ENCODE data around the gene ZCCHC14. TPM values are rescaled to one million over a fixed set of nuclear protein-coding genes. Genes with fewer than 3 reads are reported as not detected.
"Not testable (repeated sequence)": the region's sequence is repeated elsewhere in the genome, so short reads cannot be mapped to it uniquely, and the experiment has no call there.

Gene ZCCHC14
- total RNA-seq, 1 donor from 2014 or later: 11.5 TPM

- peaks cover 0 to 3% (median 0%) of the 10 kb centered on the region in 3 donors for H3K27me3 ChIP-seq (ENCODE audit: control insufficient read depth in 3 of 3, insufficient read depth in 3 of 3, low read length in 3 of 3)
- H3K4me3 ChIP-seq (ENCODE audit: low read length in 3 of 3): no peak overlapping the region
- no peaks in the 10 kb centered on the region for H3K36me3 ChIP-seq (ENCODE audit: control insufficient read depth in 3 of 3, insufficient read depth in 3 of 3, low read length in 3 of 3)
- no peak overlapping the region for H3K9ac ChIP-seq (ENCODE audit: low read depth in 1 of 3, low read length in 3 of 3)
- no peaks in the 10 kb centered on the region for H3K4me1 ChIP-seq (ENCODE audit: control insufficient read depth in 3 of 3, insufficient read depth in 3 of 3, low read length in 3 of 3)
- peaks cover 0 to 4% (median 0%) of the 10 kb centered on the region in 3 donors for H3K9me3 ChIP-seq (ENCODE audit: control insufficient read depth in 3 of 3, low read length in 3 of 3)
- no peak overlapping the region for H3K27ac ChIP-seq (ENCODE audit: low read depth, low read length)
Measured at GRCh38 chr16:87526238-87526947, 33.6 kb upstream of the ZCCHC14 start.

GRCh38 chr16:87525352-87525751 is 32.5 kb upstream of the ZCCHC14 start:
- H3K4me1 ChIP-seq (ENCODE audit: control insufficient read depth in 3 of 3, insufficient read depth in 3 of 3, low read length in 3 of 3): no peaks in the 10 kb centered on the region
- no peak overlapping the region for H3K4me3 ChIP-seq (ENCODE audit: low read length in 3 of 3)
- no peak overlapping the region for H3K27ac ChIP-seq (ENCODE audit: low read depth, low read length)
- peaks cover 0 to 3% (median 0%) of the 10 kb centered on the region in 3 donors for H3K27me3 ChIP-seq (ENCODE audit: control insufficient read depth in 3 of 3, insufficient read depth in 3 of 3, low read length in 3 of 3)
- no peak overlapping the region for H3K9ac ChIP-seq (ENCODE audit: low read depth in 1 of 3, low read length in 3 of 3)
- H3K36me3 ChIP-seq (ENCODE audit: control insufficient read depth in 3 of 3, insufficient read depth in 3 of 3, low read length in 3 of 3): no peaks in the 10 kb centered on the region
- peaks cover 0 to 4% (median 0%) of the 10 kb centered on the region in 3 donors for H3K9me3 ChIP-seq (ENCODE audit: control insufficient read depth in 3 of 3, low read length in 3 of 3)

- Histone ChIP-seq H3K4me3 (ENCODE audit: low read length in 3 of 3) (no peak overlapping the region), H3K4me1 (ENCODE audit: control insufficient read depth in 3 of 3, insufficient read depth in 3 of 3, low read length in 3 of 3) (peaks cover 0 to under 1% (median 0%) of the 10 kb centered on the region in 3 donors), H3K27ac (ENCODE audit: low read depth, low read length) (no peak overlapping the region), H3K9me3 (ENCODE audit: control insufficient read depth in 3 of 3, low read length in 3 of 3) (peaks cover 0 to 4% (median 0%) of the 10 kb centered on the region in 3 donors), H3K9ac (ENCODE audit: low read depth in 1 of 3, low read length in 3 of 3) (no peak overlapping the region), H3K36me3 (ENCODE audit: control insufficient read depth in 3 of 3, insufficient read depth in 3 of 3, low read length in 3 of 3) (no peaks in the 10 kb centered on the region), H3K27me3 (ENCODE audit: control insufficient read depth in 3 of 3, insufficient read depth in 3 of 3, low read length in 3 of 3) (peaks cover 0 to 3% (median 0%) of the 10 kb centered on the region in 3 donors)
Measured at GRCh38 chr16:87524407-87524806, 31.6 kb upstream of the ZCCHC14 start.

- not testable (repeated sequence) for H3K4me1 ChIP-seq (ENCODE audit: control insufficient read depth in 3 of 3, insufficient read depth in 3 of 3, low read length in 3 of 3); H3K4me3 ChIP-seq (ENCODE audit: low read length in 3 of 3); H3K9ac ChIP-seq (ENCODE audit: low read depth in 1 of 3, low read length in 3 of 3); H3K27me3 ChIP-seq (ENCODE audit: control insufficient read depth in 3 of 3, insufficient read depth in 3 of 3, low read length in 3 of 3); H3K27ac ChIP-seq (ENCODE audit: low read depth, low read length); H3K9me3 ChIP-seq (ENCODE audit: control insufficient read depth in 3 of 3, low read length in 3 of 3); H3K36me3 ChIP-seq (ENCODE audit: control insufficient read depth in 3 of 3, insufficient read depth in 3 of 3, low read length in 3 of 3)
Measured at GRCh38 chr16:87523605-87524004, 30.8 kb upstream of the ZCCHC14 start.

- H3K27me3 ChIP-seq (ENCODE audit: control insufficient read depth in 3 of 3, insufficient read depth in 3 of 3, low read length in 3 of 3); H3K27ac ChIP-seq (ENCODE audit: low read depth, low read length); H3K9ac ChIP-seq (ENCODE audit: low read depth in 1 of 3, low read length in 3 of 3); H3K9me3 ChIP-seq (ENCODE audit: control insufficient read depth in 3 of 3, low read length in 3 of 3); H3K4me3 ChIP-seq (ENCODE audit: low read length in 3 of 3); H3K36me3 ChIP-seq (ENCODE audit: control insufficient read depth in 3 of 3, insufficient read depth in 3 of 3, low read length in 3 of 3): not testable (repeated sequence)
- H3K4me1 ChIP-seq (ENCODE audit: control insufficient read depth in 3 of 3, insufficient read depth in 3 of 3, low read length in 3 of 3): peaks cover 14 to 18% (median 16%) of the 10 kb centered on the region in 3 donors
Measured at GRCh38 chr16:87521764-87522163, 28.9 kb upstream of the ZCCHC14 start.

GRCh38 chr16:87519170-87519569 is 26.3 kb upstream of the ZCCHC14 start:
- peak overlapping the region in 2 of 3 donors; percentile 40 to 56 for H3K9ac ChIP-seq (ENCODE audit: low read depth in 1 of 3, low read length in 3 of 3)

GRCh38 chr16:87518430-87519051 is 25.7 kb upstream of the ZCCHC14 start:
- H3K4me3 ChIP-seq (ENCODE audit: low read length in 3 of 3): peak overlapping the region; percentile 15 to 72 (median 63)
- peak overlapping the region in 2 of 3 donors; percentile 56 to 81 for H3K9ac ChIP-seq (ENCODE audit: low read depth in 1 of 3, low read length in 3 of 3)

More at GRCh38 chr16:87519170-87519569, 26.3 kb upstream of the ZCCHC14 start:
- H3K36me3 ChIP-seq (ENCODE audit: control insufficient read depth in 3 of 3, insufficient read depth in 3 of 3, low read length in 3 of 3); H3K27me3 ChIP-seq (ENCODE audit: control insufficient read depth in 3 of 3, insufficient read depth in 3 of 3, low read length in 3 of 3); H3K9me3 ChIP-seq (ENCODE audit: control insufficient read depth in 3 of 3, low read length in 3 of 3): not testable (repeated sequence)
- peaks cover 14 to 18% (median 16%) of the 10 kb centered on the region in 3 donors for H3K4me1 ChIP-seq (ENCODE audit: control insufficient read depth in 3 of 3, insufficient read depth in 3 of 3, low read length in 3 of 3)
- H3K27ac ChIP-seq (ENCODE audit: low read depth, low read length): peak overlapping the region; percentile 19
- H3K4me3 ChIP-seq (ENCODE audit: low read length in 3 of 3): peak overlapping the region in 2 of 3 donors; percentile 32 to 41

GRCh38 chr16:87517610-87518429 is 25.0 kb upstream of the ZCCHC14 start:
- not testable (repeated sequence) for H3K9me3 ChIP-seq (ENCODE audit: control insufficient read depth in 3 of 3, low read length in 3 of 3); H3K27me3 ChIP-seq (ENCODE audit: control insufficient read depth in 3 of 3, insufficient read depth in 3 of 3, low read length in 3 of 3); H3K36me3 ChIP-seq (ENCODE audit: control insufficient read depth in 3 of 3, insufficient read depth in 3 of 3, low read length in 3 of 3)
- H3K9ac ChIP-seq (ENCODE audit: low read depth in 1 of 3, low read length in 3 of 3): peak overlapping the region in 2 of 3 donors; percentile 23 to 81
- peak overlapping the region; percentile 43 to 72 (median 63) for H3K4me3 ChIP-seq (ENCODE audit: low read length in 3 of 3)
- H3K27ac ChIP-seq (ENCODE audit: low read depth, low read length): peak overlapping the region; percentile 66
- peaks cover 14 to 18% (median 16%) of the 10 kb centered on the region in 3 donors for H3K4me1 ChIP-seq (ENCODE audit: control insufficient read depth in 3 of 3, insufficient read depth in 3 of 3, low read length in 3 of 3)

More at GRCh38 chr16:87518430-87519051, 25.7 kb upstream of the ZCCHC14 start:
- H3K27me3 ChIP-seq (ENCODE audit: control insufficient read depth in 3 of 3, insufficient read depth in 3 of 3, low read length in 3 of 3); H3K36me3 ChIP-seq (ENCODE audit: control insufficient read depth in 3 of 3, insufficient read depth in 3 of 3, low read length in 3 of 3); H3K9me3 ChIP-seq (ENCODE audit: control insufficient read depth in 3 of 3, low read length in 3 of 3): not testable (repeated sequence)
- Histone ChIP-seq H3K27ac (ENCODE audit: low read depth, low read length) (peak overlapping the region; percentile 66), H3K4me1 (ENCODE audit: control insufficient read depth in 3 of 3, insufficient read depth in 3 of 3, low read length in 3 of 3) (peaks cover 14 to 18% (median 16%) of the 10 kb centered on the region in 3 donors)

GRCh38 chr16:87516361-87516760 is 23.5 kb upstream of the ZCCHC14 start:
- Histone ChIP-seq H3K27ac (ENCODE audit: low read depth, low read length) (no peak overlapping the region), H3K27me3 (ENCODE audit: control insufficient read depth in 3 of 3, insufficient read depth in 3 of 3, low read length in 3 of 3) (no peaks in the 10 kb centered on the region), H3K9me3 (ENCODE audit: control insufficient read depth in 3 of 3, low read length in 3 of 3) (no peaks in the 10 kb centered on the region), H3K9ac (ENCODE audit: low read depth in 1 of 3, low read length in 3 of 3) (no peak overlapping the region), H3K4me3 (ENCODE audit: low read length in 3 of 3) (no peak overlapping the region), H3K36me3 (ENCODE audit: control insufficient read depth in 3 of 3, insufficient read depth in 3 of 3, low read length in 3 of 3) (no peaks in the 10 kb centered on the region), H3K4me1 (ENCODE audit: control insufficient read depth in 3 of 3, insufficient read depth in 3 of 3, low read length in 3 of 3) (peaks cover 14 to 18% (median 16%) of the 10 kb centered on the region in 3 donors)
